Effector CD8-positive, alpha-beta T cell (primary cell): ENCODE data around the gene MOV10L1.
A peak's percentile ranks its signal among the peaks of the same experiment; 100 is the strongest.
"Not testable (repeated sequence)": the region's sequence is repeated elsewhere in the genome, so short reads cannot be mapped to it uniquely, and the experiment has no call there.

Experiments used
- DNase-seq: peaks from one replicate; lab custom pipeline; 2025; lab: John Stamatoyannopoulos, UW

The MOV10L1 gene

DNA sequence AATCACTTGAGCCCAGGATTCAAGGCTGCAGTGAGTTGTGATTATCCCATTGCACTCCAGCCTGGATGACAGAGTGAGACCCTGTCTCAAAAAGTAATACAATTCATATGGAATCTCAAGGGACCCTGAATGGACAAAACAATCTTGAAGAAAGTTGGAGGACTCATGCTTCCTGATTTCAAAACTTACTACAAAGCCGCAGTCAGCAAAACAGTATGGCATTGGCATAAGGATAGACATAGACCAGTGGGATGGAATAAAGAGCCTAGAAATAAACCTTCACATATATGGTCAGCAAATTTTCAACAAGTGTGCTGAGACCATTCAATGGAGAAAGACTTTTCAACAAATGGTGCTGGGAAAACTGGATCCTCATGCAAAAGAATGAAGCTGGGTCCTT lies 113.5 kb downstream of the MOV10L1 start:
- DNase-seq, result no peak

DNA sequence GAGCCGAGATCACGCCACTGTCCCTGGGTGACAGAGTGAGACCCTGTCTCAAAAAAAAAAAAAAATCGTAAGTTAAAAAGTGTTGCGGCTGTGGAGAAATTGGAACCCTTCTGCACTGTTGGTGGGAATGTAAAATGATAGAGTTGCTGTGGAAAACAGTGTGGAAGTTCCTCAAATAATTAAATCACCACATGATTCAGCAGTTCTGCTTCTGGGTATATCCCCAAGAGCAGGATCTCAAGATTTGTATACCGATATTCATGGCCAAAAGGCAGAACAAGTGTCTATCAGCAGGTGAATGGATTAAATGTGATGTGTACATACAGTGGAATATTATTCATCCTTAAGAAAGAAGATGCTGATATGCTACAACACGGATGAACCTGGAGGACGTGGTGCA lies 114.8 kb downstream of the MOV10L1 start:
- DNase-seq, result no peak

DNA sequence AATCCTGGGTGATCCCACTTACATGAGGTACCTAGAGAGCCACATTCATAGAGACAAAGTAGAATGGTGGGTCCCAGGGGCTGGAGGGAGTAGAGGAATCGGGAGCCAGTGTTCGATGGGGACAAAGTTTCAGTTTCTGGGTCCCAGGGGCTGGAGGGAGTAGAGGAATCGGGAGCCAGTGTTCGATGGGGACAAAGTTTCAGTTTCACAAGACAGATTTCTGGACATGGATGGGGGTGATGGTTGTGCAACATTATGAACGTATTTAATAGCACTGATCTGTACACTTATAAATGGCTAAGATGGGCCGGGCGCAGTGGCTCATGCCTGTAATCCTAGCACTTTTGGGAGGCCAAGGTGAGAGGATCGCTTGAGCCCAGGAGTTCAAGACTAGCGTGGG lies 115.2 kb downstream of the MOV10L1 start:
- not testable (repeated sequence) for DNase-seq

DNA sequence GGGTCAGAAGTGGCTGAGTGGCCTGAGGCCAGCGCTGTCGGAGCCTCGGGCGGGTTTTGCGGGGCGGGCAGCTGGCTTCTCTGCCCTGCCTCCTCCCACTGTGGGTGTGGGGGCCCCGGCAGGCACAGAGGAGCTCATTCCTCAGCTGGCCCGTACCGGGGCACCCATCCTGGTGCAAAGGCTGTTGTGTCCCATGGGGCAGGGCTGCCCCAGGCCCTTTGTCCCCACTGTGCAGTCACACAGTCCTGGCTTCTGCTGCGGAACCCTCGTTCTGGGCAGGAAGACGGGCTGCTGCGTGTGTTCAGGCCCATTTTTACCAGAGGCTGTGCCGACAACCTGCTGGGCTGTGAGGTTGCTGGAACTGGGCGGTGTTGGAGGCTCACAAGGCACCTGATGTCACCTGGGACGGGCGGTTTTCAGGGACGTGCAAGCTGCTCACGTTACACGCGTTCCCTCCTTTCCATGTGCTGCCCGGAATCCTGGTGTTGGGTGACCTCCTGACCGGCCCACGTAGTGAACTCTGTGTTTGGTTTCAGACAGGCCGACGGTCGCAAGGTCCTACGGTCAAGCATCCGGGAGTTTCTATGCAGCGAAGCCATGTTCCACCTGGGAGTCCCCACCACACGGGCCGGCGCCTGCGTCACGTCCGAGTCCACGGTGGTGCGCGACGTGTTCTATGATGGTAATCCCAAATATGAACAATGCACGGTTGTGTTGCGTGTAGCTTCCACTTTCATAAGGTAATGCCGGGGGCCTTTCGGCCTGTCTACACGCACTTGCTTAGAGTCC lies 116.2 kb downstream of the MOV10L1 start:
- DNase-seq, result no peak

DNA sequence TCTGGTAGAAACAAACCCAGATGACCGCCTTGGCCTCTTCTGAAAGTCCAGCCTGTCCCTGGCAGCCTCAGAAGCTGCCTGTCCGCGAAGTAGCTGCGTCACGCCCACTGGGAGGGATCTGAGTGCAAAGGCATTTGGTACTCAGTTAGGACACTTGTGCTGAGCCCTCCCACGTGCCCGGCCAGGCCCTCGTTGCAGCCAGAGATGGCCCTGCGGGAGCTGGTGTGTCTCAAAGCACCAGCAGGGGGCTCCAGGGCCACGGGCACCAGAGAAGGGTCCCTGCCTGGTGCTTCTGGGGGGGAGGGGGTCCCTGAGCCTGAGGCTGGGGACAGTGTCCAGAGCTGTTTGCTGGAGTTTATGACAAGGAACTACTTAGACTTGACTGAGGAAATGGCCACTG lies 116.8 kb downstream of the MOV10L1 start:
- DNase-seq, result no peak

DNA sequence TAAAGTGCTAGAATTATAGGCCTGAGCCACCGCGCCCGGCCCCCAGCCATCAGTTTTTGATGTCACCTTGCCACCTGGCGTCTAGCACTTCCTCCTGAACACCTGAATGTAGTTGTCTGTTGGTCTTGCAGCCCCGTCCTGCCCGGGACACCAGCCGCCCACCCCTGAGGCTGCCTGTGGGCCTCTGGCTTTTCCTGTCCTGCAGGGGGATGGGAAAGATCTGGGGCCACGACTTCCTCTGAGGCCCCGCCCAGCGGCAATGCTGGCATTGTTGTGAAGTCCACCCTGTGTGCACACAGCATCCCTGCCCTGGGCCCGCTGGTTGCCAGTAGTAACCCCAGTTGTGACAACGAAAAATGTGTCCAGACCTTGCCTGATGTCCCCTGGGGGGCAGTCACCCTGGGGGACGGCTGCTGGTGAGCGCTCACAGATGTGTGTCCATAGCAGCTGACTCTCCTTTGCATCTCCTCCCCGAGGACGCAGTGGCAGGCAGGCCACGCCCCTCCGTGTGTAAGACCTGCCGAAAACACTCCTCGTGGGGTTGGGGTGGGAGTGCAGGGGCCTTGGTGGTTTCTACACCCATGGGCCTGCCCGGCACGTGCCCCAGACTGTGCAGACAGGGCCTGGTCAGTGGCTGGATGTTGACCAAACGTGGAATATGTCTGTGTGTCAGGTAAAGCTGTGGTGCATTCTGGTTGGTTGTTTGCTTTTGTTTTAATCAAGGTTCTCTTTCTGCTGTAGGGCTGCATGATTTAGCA lies 117.8 kb downstream of the MOV10L1 start:
- no peak for DNase-seq

DNA sequence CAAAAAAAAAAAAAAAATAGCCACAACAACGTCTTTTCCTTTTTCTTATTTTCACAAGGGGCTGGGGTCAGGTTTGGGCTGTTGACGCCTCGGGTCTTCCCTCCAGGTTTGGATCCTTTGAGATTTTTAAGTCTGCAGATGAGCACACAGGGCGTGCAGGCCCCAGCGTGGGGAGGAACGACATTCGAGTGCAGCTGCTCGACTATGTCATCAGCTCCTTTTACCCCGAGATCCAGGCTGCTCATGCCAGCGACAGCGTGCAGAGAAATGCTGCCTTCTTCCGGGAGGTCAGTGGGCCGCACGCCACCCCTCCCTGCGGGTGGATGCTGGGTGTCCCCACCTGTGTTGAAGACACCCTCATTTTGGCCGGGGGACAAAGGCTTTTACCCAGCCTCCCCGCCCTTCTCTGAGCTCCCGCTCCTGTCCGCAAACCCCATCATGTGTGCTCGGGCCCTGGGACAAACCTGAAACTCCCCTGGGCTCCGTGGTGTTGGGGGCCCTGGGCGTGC lies 118.7 kb downstream of the MOV10L1 start:
- DNase-seq, result no peak

DNA sequence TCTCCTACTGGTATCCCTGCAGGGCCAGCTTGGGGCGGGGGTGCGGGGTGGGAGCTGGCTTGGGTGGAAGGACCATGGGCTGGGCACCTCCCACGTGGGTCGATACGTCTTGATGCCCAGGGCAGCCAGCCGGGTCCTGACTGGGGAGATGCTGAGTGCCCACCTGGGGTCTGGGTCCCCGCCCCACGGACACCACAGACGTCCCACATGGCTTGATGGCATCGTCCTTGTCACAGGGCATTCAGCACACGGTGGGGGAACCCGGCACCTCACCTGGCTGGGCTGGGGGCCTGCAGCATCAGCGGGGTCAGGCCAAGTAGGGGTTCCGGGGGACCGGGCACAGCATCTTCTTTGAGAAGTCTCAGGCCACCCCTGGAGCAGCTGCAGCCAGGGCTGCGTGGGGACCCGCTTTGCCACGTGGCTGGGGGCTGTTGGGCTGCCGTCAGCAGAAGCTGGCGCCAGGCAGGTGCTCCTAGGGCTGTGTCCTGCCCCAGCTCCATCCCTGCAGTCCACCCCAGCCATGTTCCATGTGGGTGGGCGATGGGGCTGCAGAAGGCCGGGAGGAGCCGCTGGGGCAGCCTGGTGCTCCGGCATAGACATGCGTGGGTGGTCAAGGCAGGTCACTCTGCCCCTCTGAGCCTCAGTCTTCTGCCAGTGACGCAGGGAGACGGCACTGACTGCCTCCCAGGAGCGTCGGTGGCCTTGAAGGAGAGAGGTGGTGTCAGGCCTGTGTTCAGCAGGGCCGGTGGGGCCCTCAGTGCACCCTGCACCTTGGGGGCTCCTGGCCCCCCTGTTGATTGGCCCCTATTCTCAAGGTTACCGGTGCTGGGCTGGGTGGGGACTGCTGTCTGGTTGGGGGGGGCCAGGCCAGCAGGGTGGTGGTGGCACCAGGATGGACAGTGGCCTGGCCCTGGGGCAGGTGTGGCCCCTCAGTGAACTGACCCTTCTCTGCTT lies 119.4 kb downstream of the MOV10L1 start:
- DNase-seq, result no peak

DNA sequence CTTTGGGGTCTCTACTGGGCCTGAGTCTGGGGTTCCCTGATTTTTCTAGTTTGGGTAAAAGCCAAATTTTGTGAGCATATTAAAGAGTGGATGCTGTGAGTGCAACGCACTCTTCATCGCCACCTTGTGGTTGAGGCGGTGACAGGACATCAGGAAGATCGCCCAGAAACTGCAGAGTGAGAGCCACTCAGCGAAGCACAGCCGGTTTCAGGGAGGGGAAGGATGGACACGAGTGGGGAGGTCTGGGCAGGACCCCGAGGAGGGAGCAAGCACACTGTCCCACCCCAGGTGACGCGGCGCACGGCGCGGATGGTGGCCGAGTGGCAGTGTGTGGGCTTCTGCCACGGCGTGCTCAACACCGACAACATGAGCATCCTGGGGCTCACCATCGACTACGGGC lies 120.1 kb downstream of the MOV10L1 start:
- peak; percentile 55 for DNase-seq

DNA sequence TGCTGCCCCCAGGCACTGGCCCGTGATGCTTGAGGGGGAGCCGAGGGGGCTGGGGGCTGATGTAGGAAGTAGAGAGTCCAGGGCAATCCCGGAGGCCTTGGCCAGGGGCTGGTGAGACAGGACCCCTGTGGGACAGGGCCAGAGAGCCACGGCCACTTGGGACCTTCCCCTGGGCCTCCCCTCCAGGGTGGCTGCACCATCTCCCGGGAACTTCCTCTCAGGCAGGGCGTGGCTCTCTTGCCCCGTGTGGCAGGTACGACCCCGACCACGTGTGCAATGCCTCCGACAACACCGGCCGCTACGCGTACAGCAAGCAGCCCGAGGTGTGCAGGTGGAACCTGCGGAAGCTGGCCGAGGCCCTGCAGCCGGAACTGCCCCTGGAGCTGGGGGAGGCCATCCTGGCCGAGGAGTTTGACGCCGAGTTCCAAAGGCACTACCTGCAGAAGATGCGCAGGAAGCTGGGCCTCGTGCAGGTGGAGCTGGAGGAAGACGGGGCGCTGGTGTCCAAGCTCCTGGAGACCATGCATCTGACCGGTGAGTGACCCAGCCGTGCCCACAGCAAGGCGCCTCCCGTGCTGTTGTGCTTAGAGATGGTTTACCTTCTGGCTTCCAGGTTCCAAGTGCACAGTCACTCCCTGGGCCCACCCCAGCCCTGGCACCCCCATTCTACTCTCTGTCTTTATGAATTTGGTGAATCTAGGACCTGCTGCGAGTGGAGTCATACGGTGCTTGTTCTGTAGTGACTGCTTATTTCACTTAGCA lies 120.8 kb downstream of the MOV10L1 start:
- no peak for DNase-seq

DNA sequence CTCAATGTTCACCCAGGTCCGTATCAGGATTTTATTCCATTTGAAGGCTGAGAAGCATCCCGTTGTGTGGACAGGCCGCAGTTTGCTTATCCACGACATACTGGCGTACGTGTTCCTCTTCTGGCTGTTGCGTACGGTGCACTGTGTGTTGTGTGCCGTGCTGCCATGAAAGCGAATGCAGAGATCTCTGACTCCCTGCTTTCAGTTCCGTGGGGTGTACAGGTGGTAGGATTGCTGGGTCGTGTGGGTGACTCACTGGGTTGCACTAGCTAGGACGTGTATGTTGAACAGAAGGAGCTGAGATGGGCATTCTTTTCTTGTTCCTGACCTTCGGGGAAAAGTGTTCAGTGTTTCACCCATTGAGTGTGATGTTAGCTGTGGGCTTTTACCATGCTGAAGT lies 121.3 kb downstream of the MOV10L1 start:
- DNase-seq, result no peak
